Measurements from ENCODE around the gene NEDD4L. TPM values are rescaled to one million over a fixed set of nuclear protein-coding genes. Genes with fewer than 3 reads are reported as not detected.

Gene NEDD4L
- total and polyA plus RNA-seq, 7 donors: 52.0 to 104 (median 57.4) TPM

DNA sequence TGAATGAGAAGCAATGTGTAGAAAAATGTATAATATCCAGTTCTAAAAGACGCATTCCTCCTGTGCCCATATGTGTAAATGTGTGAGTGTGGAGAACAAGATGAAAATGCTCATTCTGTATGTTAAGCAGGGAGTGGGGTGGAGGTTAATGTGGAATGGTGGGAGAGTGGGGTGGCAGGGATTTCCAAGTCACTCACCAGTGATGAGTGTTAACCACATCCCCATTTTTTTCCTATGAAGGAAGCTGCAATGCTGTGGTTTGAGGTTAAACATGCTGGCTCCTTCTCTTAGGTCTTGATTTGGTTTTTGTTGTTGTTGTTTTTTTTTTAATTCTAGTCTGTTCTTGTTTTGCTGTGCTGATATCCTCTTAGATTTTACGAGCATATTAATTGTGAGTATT is 169.4 kb downstream of the NEDD4L start:
- 77 to 91% methylated on average over 2 of the region's 2 CpGs for whole genome bisulfite sequencing, 2 donors
- no peaks in the 10 kb centered on the region for H3K27me3 ChIP-seq
- TF ChIP-seq POLR2AphosphoS5 (IDR thresholded peaks at IDR 0.05) (no peak), POLR2A (IDR thresholded peaks at IDR 0.05) (no peak), EP300 (IDR thresholded peaks at IDR 0.05) (no peak)
- TF ChIP-seq, protein P1, sequence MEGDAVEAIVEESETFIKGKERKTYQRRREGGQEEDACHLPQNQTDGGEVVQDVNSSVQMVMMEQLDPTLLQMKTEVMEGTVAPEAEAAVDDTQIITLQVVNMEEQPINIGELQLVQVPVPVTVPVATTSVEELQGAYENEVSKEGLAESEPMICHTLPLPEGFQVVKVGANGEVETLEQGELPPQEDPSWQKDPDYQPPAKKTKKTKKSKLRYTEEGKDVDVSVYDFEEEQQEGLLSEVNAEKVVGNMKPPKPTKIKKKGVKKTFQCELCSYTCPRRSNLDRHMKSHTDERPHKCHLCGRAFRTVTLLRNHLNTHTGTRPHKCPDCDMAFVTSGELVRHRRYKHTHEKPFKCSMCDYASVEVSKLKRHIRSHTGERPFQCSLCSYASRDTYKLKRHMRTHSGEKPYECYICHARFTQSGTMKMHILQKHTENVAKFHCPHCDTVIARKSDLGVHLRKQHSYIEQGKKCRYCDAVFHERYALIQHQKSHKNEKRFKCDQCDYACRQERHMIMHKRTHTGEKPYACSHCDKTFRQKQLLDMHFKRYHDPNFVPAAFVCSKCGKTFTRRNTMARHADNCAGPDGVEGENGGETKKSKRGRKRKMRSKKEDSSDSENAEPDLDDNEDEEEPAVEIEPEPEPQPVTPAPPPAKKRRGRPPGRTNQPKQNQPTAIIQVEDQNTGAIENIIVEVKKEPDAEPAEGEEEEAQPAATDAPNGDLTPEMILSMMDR (IDR thresholded peaks at IDR 0.05): no peak
- no peaks in the 10 kb centered on the region for H3K36me3 ChIP-seq
- peaks cover 0 to 57% (median 31%) of the 10 kb centered on the region in 4 donors for H3K4me1 ChIP-seq
- no peaks in the 10 kb centered on the region for H3K9me3 ChIP-seq
- H3K27ac ChIP-seq: no peak overlapping the region
- DNase-seq: no peak
- intact Hi-C loops (cut with DNase I): no loop called here
- no peak overlapping the region for H3K4me3 ChIP-seq

GRCh38 chr18:58215011-58215410 is 171.0 kb downstream of the NEDD4L start:
- H3K4me1 ChIP-seq: peaks cover 0 to 44% (median 25%) of the 10 kb centered on the region in 4 donors
- WGBS, 2 donors: 15 to 54% methylated on average over 6 of the region's 6 CpGs
- H3K27me3 ChIP-seq: no peaks in the 10 kb centered on the region
- no peak for TF ChIP-seq POLR2AphosphoS5 (IDR thresholded peaks at IDR 0.05)
- TF ChIP-seq, protein P1 (IDR thresholded peaks at IDR 0.05): no peak
- no peak for TF ChIP-seq POLR2A (IDR thresholded peaks at IDR 0.05)
- TF ChIP-seq EP300 (IDR thresholded peaks at IDR 0.05): no peak
- DNase-seq: no peak
- no peaks in the 10 kb centered on the region for H3K9me3 ChIP-seq
- intact Hi-C loops (cut with DNase I): no loop called here
- H3K36me3 ChIP-seq: no peaks in the 10 kb centered on the region
- H3K27ac ChIP-seq: no peak overlapping the region
- no peak overlapping the region for H3K4me3 ChIP-seq

- Histone ChIP-seq H3K27me3 (no peaks in the 10 kb centered on the region), H3K36me3 (no peaks in the 10 kb centered on the region), H3K4me1 (peaks cover 0 to 44% (median 30%) of the 10 kb centered on the region in 4 donors), H3K27ac (peak overlapping the region; percentile 8 to 61 (median 34)), H3K9me3 (no peaks in the 10 kb centered on the region), H3K4me3 (no peak overlapping the region)
- 17 to 62% methylated on average over 3 of the region's 3 CpGs for WGBS, 2 donors
- intact Hi-C loops (cut with DNase I): no loop called here
- no peak for DNase-seq
- TF ChIP-seq EP300 (IDR thresholded peaks at IDR 0.05): no peak
These were observed 172.1 kb downstream of the NEDD4L start for GRCh38 chr18:58216071-58216481.

DNA sequence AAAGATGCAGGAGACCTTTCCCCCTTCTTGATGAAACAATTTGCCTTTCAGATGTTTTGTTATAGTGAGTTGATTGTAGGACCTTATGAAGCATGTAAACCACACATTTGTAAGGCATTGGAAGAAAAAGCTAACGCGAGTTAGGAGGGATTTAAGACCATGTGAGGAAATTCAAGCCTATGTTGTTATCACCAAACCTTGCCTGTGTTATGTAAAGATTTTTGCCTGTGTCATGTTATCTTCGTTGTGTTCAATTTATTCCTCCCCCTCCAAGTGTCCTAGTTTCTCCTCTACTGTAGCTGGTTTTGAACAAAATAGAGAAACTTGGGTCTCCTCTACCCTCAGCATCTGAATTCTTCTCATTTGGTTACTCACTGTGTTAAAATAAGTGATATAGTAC is 173.0 kb downstream of the NEDD4L start:
- Histone ChIP-seq H3K27me3 (no peaks in the 10 kb centered on the region), H3K27ac (peak overlapping the region in 2 of 4 donors; percentile 55 to 61), H3K36me3 (no peaks in the 10 kb centered on the region), H3K4me3 (no peak overlapping the region), H3K9me3 (no peaks in the 10 kb centered on the region), H3K4me1 (peaks cover 0 to 51% (median 36%) of the 10 kb centered on the region in 4 donors)
- intact Hi-C loops (cut with DNase I): no loop called here
- TF ChIP-seq POLR2A (IDR thresholded peaks at IDR 0.05): no peak
- TF ChIP-seq POLR2AphosphoS5 (IDR thresholded peaks at IDR 0.05): no peak
- no peak for TF ChIP-seq EP300 (IDR thresholded peaks at IDR 0.05)
- TF ChIP-seq, protein P1 (IDR thresholded peaks at IDR 0.05): no peak
- no peak for DNase-seq
- WGBS, 2 donors: 72 to 86% methylated on average over 3 of the region's 3 CpGs

GRCh38 chr18:58218117-58218516 is 174.1 kb downstream of the NEDD4L start:
- 16 to 63% methylated on average over 1 of the region's 1 CpG for WGBS, 2 donors
- H3K9me3 ChIP-seq: no peaks in the 10 kb centered on the region
- DNase-seq: no peak
- H3K27me3 ChIP-seq: no peaks in the 10 kb centered on the region
- H3K4me1 ChIP-seq: peaks cover 0 to 61% (median 38%) of the 10 kb centered on the region in 4 donors
- no peak overlapping the region for H3K4me3 ChIP-seq
- intact Hi-C loops (cut with DNase I): no loop called here
- no peak overlapping the region for H3K27ac ChIP-seq
- no peak for TF ChIP-seq POLR2A (IDR thresholded peaks at IDR 0.05)
- H3K36me3 ChIP-seq: no peaks in the 10 kb centered on the region

Data from sigmoid colon (tissue), 7 donors.